GM12872 (cell line): Measurements from ENCODE around the gene CEP104.

ENCODE experiments used
- CTCF ChIP-seq: IDR thresholded peaks from 3 replicates; pipeline ENCODE4 v1.5.1; 2011; ENCODE audit warnings: low read depth, mild to moderate bottlenecking, low read length, moderate library complexity; ENCODE audit not compliant: insufficient read depth

Gene CEP104

GRCh38 chr1:3892748-3893147 lies 35.7 kb upstream of the CEP104 start:
- TF ChIP-seq CTCF = no peak

DNA sequence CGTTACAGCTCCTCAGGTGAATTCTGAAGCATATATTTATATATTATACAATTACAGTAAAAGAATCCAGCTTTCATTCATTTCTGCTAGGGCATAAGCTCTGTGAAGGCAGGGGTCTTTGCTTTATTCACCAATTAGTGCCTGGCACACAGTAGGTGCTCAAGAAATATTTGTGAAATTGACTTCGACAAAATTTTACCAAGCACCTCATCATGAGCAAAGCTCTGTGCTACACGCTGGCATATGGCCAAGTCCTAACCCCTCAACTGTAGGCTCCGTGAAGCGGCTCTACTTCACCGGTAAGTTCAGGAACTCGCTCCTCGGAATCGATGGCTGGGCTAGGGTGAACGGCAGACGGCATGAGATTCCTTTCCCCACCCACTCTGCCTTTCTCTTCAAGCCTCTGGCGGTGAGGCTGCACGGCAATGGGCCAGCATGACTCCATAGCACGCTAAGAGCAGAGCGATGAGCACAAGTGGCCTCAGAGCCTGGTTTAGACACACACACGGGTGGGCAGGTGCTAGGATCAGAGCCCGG lies 34.4 kb upstream of the CEP104 start:
- no peak for TF ChIP-seq CTCF

DNA sequence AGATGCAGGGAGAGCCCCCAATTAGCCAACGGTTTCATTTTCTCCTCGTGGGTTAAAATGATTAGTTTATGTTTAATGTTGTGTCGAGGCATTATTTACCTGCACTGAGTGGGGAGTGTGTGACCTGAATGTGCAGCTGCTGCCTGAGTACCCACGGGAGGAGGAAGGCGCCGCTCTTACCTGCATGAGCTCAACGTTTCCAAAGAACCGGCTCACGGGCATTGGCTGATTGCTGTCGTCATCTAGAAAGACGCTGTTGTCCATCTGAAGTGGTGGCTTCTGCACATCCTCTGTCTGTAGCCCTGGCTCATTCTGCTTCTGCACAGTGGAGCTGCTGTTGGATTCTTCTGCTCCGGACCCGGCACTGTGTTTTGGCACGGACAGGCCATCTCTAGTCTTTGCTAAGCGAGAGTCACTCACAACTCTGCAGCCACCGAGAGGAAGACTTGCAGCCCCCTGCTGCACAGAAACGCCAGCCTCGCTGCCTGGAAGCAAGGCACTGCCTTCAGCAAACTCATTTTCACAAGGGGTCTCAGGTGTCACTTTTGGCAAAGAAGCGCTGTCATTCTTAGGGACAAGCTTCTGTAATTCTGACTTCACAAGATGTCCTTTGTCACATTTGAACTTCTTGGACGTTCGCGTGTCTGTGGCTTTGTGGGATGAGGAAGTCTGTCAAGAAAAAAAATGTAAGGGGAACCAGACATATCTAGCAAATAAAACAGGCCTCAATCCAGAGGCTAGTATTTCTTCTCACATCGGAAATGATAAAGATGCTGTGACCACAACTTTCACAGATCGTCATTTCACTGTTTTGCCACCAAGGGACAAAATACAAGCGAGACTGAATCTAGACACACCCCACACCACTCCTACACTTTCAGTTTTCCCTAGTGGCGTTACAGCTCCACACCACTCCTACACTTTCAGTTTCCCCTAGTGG lies 33.6 kb upstream of the CEP104 start:
- no peak for TF ChIP-seq CTCF

DNA sequence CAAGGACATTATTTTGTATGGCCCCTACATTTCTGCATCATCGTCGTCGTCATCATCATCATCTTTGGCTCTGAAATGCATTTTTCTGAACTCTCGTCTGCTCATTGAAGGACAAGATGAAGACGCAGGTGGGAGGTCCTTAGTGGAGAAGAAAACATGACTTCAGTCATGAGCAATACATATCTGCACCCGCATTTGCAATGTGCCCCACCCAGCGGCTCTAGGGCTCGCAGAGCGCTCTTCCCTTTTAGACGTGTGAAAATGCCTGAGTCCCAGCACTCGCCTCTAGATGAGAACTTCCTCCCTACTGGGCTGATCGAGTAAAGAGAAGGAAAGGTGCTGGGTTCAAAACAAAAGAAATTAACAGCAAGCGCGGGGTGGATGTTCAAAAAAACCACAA lies 32.9 kb upstream of the CEP104 start:
- TF ChIP-seq CTCF = no peak

DNA sequence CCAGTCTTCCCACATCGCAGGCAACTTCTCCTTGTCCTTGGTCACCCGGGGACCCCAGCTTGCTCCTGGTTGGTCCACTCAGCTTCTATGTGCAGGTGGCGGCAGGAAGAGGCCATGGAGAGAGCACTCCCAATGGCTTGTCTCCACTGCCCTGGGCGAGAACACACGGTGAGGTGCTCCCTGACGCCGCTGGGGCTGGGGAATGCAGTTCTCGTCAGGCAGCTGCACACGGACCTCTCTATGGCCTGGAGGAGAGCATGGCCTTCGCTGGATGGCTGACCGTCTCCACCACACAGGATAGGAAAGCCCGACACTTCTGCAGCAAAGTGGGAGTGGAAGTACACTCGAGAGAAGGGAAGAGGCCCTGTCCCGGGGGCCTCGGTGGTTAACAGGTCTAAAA lies 31.3 kb upstream of the CEP104 start:
- no peak for TF ChIP-seq CTCF

GRCh38 chr1:3886691-3887090 lies 29.7 kb upstream of the CEP104 start:
- no peak for TF ChIP-seq CTCF

DNA sequence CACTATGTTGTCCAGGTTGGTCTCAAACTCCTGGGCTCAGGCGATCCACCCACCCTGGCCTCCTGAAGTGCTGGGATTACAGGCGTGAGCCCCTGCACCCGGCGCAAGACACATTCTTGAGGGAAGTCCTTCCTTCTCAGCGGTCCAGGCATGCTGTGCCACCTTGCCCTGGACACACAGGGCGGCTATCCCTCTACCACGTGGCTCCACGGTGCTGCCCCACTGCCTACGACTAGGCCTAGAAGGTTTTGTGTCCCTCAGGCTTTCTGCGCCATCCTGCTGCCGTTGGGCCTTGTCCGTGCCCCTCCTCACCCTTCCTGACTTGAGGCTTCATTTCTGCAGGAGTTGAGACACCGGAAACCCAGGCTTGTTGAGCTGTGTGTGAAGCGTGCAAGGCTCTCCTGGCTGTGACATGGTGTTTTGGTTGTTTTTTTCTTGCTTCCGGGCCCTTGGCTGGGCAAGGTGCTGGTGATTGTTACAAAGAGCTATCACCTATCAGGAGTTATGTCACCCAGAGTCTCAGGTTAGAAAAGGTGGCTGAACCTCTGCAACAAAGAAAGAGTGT lies 29.2 kb upstream of the CEP104 start:
- no peak for TF ChIP-seq CTCF
